K562 (cell line): ENCODE results near the gene SLC1A4. TPM values are rescaled to one million over a fixed set of nuclear protein-coding genes. Genes with fewer than 3 reads are reported as not detected.

Experiments
- ATAC-seq: fragments of 200-7000 bp; cut with Tn5 transposase; 3 replicates; pipeline ENCODE4 v1.9.1; 2020; ENCODE audit warnings: moderate library complexity
- BruUV-seq: library from RNA; stranded (reverse); fragments of 400-500 nt; replicated peaks from 2 replicates; lab custom pipeline; 2021; lab: Mats Ljungman, UMichigan
- CTCF ChIA-PET: fragments of 300-600 bp; formaldehyde crosslinking; extraction: SDS; loops from one replicate; lab custom pipeline; 2021; ENCODE audit warnings: low intra/inter-chr PET ratio; lab: Yijun Ruan, JAX
- POLR2A ChIA-PET: fragments of 300-600, 350-650 bp; sonication (Branson Sonifier 250); formaldehyde crosslinking; extraction: SDS; loops from one replicate; lab custom pipeline; 2021; ENCODE audit warnings: antibody characterized with exemption, inconsistent platforms; lab: Yijun Ruan, JAX
- DNase-seq, 4 experiments: peaks; one replicate each; pipeline versions ENCODE4 v3.0.0 to v3.0.0-alpha.2; 2011 to 2018; ENCODE audit warnings: low spot score in 3 of 4, mixed read lengths in 3 of 4; ENCODE audit errors: extremely low read depth in 1 of 4
- FAIRE-seq: peaks from 2 replicates; lab custom pipeline; 2011; peaks lifted over from hg19 to GRCh38; lab: Jason Lieb, UNC
- H2AFZ ChIP-seq: 2 replicates; pipeline ENCODE4 v1.6.0; 2011; ENCODE audit warnings: low read depth, low read length, control low read depth, inconsistent platforms
- H3K27ac ChIP-seq: fragments of 200-600 bp; 3 replicates; pipeline ENCODE4 v1.8.0; 2011; ENCODE audit warnings: low read depth, mild to moderate bottlenecking, control low read depth, inconsistent platforms, low read length, moderate library complexity, mixed read lengths; ENCODE audit errors: extremely low read depth
- H3K27me3 ChIP-seq, 2 experiments: fragments of 300-600 bp in 1 of 2; 2 replicates in 1 of 2; 3 replicates in 1 of 2; pipeline versions ENCODE4 v1.6.0 to v1.8.0; 2011; ENCODE audit warnings: inconsistent platforms in 2 of 2, low read length in 2 of 2, mild to moderate bottlenecking in 1 of 2, mixed read lengths in 1 of 2, moderate library complexity in 1 of 2; ENCODE audit not compliant: control insufficient read depth in 2 of 2, insufficient read depth in 2 of 2
- H3K36me3 ChIP-seq: fragments of 300-600 bp; 3 replicates; pipeline ENCODE4 v1.8.0; 2011; ENCODE audit warnings: mild to moderate bottlenecking, low read length, inconsistent platforms; ENCODE audit not compliant: control insufficient read depth, insufficient read depth
- H3K4me1 ChIP-seq, 2 experiments: fragments of 200-600 bp in 1 of 2; replicated peaks in 1 of 2; 2 replicates in 1 of 2; 3 replicates in 1 of 2; pipeline versions ENCODE4 v1.5.1 to v1.8.0; 2011; ENCODE audit warnings: inconsistent platforms in 2 of 2, low read length in 2 of 2, mild to moderate bottlenecking in 1 of 2, mixed read lengths in 1 of 2, moderate library complexity in 1 of 2; ENCODE audit not compliant: control insufficient read depth in 2 of 2, insufficient read depth in 2 of 2
- H3K4me2 ChIP-seq: 2 replicates; pipeline ENCODE4 v1.6.1; 2011; ENCODE audit warnings: low read length, control low read depth, inconsistent platforms, mixed read lengths; ENCODE audit not compliant: insufficient read depth
- H3K4me3 ChIP-seq: fragments of 200-600 bp; sonication (generic), shearing (Covaris generic); 2 replicates; pipeline ENCODE4 v1.5.1; 2016; ENCODE audit warnings: control low read depth, inconsistent platforms
- H3K79me2 ChIP-seq: fragments of 200-600 bp; 3 replicates; pipeline ENCODE4 v1.8.0; 2011; ENCODE audit warnings: low read length, inconsistent platforms; ENCODE audit not compliant: control insufficient read depth, insufficient read depth
- H3K9ac ChIP-seq, 2 experiments: 2 replicates each; pipeline versions ENCODE4 v1.6.0 to v1.6.1; 2011; ENCODE audit warnings: low read depth in 2 of 2, low read length in 2 of 2, control low read depth in 1 of 2, inconsistent platforms in 1 of 2, mild to moderate bottlenecking in 1 of 2, mixed read lengths in 1 of 2; ENCODE audit not compliant: insufficient read depth in 1 of 2
- H3K9me1 ChIP-seq: one replicate; pipeline ENCODE4 v1.6.0; 2011; ENCODE audit warnings: inconsistent platforms, mild to moderate bottlenecking, low read length, moderate library complexity; ENCODE audit not compliant: control insufficient read depth, insufficient read depth
- H3K9me3 ChIP-seq: replicated peaks from 2 replicates; pipeline ENCODE4 v1.5.1; 2011; ENCODE audit warnings: low read depth, low read length, inconsistent platforms; ENCODE audit not compliant: control insufficient read depth, insufficient read depth
- H4K20me1 ChIP-seq: replicated peaks from 2 replicates; pipeline ENCODE4 v1.6.1; 2011; ENCODE audit warnings: low read length, inconsistent platforms, mixed read lengths; ENCODE audit not compliant: control insufficient read depth, insufficient read depth
- EHMT2 ChIP-seq: fragments of 450-650 bp; IDR thresholded peaks from 2 replicates; pipeline ENCODE4 v1.6.1; 2018; ENCODE audit warnings: antibody characterized with exemption
- FOXA1 ChIP-seq: fragments of 450-650 bp; IDR thresholded peaks from 2 replicates; pipeline ENCODE4 v1.6.1; 2016; ENCODE audit warnings: mild to moderate bottlenecking, borderline replicate concordance
- JUND ChIP-seq, 2 experiments: IDR thresholded peaks; 2 replicates in 1 of 2; 3 replicates in 1 of 2; pipeline ENCODE4 v1.6.1; 2011; ENCODE audit warnings: borderline replicate concordance in 2 of 2, low read depth in 2 of 2, low read length in 2 of 2, improper control_type of control experiment in 1 of 2, missing biosample characterization in 1 of 2, missing genetic modification characterization in 1 of 2, missing genetic modification reagents in 1 of 2
- KAT2B ChIP-seq: IDR thresholded peaks from one replicate; pipeline ENCODE4 v1.6.1; 2012; ENCODE audit warnings: low read depth, mild to moderate bottlenecking, control low read depth, inconsistent platforms, low read length, moderate library complexity
- KLF6 ChIP-seq: fragments of 250-450 bp; sonication (Bioruptor Pico); IDR thresholded peaks from 2 replicates; pipeline ENCODE4 v1.4.0; 2020; ENCODE audit warnings: mild to moderate bottlenecking, moderate library complexity, borderline replicate concordance
- MTA3 ChIP-seq: fragments of 450-650 bp; formaldehyde crosslinking; IDR thresholded peaks from 2 replicates; pipeline ENCODE4 v1.6.1; 2017; ENCODE audit warnings: mild to moderate bottlenecking, borderline replicate concordance
- PTRF ChIP-seq: fragments of 450-650 bp; IDR thresholded peaks from 2 replicates; pipeline ENCODE4 v1.6.1; 2016; ENCODE audit warnings: mild to moderate bottlenecking, missing genetic modification characterization, missing compliant biosample characterization
- RAD51 ChIP-seq: fragments of 450-650 bp; IDR thresholded peaks from 2 replicates; pipeline ENCODE4 v1.7.1; 2016; ENCODE audit warnings: low read depth, mild to moderate bottlenecking, borderline replicate concordance
- RFX5 ChIP-seq: IDR thresholded peaks from 2 replicates; pipeline ENCODE4 v1.6.1; 2011; ENCODE audit warnings: low read depth, mild to moderate bottlenecking, improper control_type of control experiment, low read length
- SAFB2 ChIP-seq: fragments of 200-400 bp; formaldehyde crosslinking; IDR thresholded peaks from 2 replicates; pipeline ENCODE4 v1.6.1; 2018; ENCODE audit warnings: borderline replicate concordance, low read length, low read depth, moderate library complexity; ENCODE audit not compliant: severe bottlenecking
- TEAD1 ChIP-seq, 2 experiments: fragments of 450-650 bp in 1 of 2; sonication (generic) in 1 of 2; formaldehyde crosslinking; IDR thresholded peaks; 2 replicates each; pipeline versions ENCODE4 v1.4.0 to v1.8.0; 2020 to 2022; ENCODE audit warnings: mild to moderate bottlenecking in 2 of 2, missing genetic modification reagents in 1 of 2
- XRCC4 ChIP-seq: IDR thresholded peaks from one replicate; pipeline ENCODE4 v1.6.1; 2011; ENCODE audit not compliant: insufficient read depth, insufficient read length; ENCODE audit errors: extremely low read depth
- ZNF23 ChIP-seq: fragments of 250-450 bp; sonication (Bioruptor Pico); IDR thresholded peaks from 2 replicates; pipeline ENCODE4 v1.4.0; 2020; ENCODE audit warnings: mild to moderate bottlenecking
- ZNF311 ChIP-seq: fragments of 250-450 bp; sonication (Bioruptor Pico); IDR thresholded peaks from 2 replicates; pipeline ENCODE4 v1.4.0; 2020; ENCODE audit warnings: mild to moderate bottlenecking, moderate library complexity
- ZNF589 ChIP-seq: fragments of 200-800 bp; sonication (Bioruptor generic); IDR thresholded peaks from 2 replicates; pipeline ENCODE4 v1.6.1; 2016; ENCODE audit warnings: low read depth, missing genetic modification characterization, missing compliant biosample characterization
- ZNF785 ChIP-seq: fragments of 250-450 bp; sonication (Bioruptor Pico); IDR thresholded peaks from 2 replicates; pipeline ENCODE4 v1.4.0; 2020; ENCODE audit warnings: mild to moderate bottlenecking
- WGBS: fragments of 100-300 bp; shearing (Covaris generic); methylation state at CpG from one replicate; pipeline ENCODE4 v1.1.6; 2016; ENCODE audit warnings: low coverage, mixed read lengths; ENCODE audit not compliant: insufficient coverage; ENCODE audit errors: missing lambda C conversion rate; 5-methylcytosine and 5-hydroxymethylcytosine counted together
- in situ Hi-C: fragments of 300-500 bp; cut with MboI; formaldehyde crosslinking; loops from 4 replicates; pipeline ENCODE4 v1.15.0; 2018; ENCODE audit warnings: inconsistent platforms, mixed read lengths
- intact Hi-C: fragments of 100-400 bp; cut with micrococcal nuclease; formaldehyde crosslinking; loops from 2 replicates; pipeline ENCODE4 v1.14.2; 2022
- polyA plus RNA-seq, 8 experiments: library from polyadenylated mRNA; depleted of rRNA in 4 of 8; stranded (reverse) in 5 of 8; unstranded in 3 of 8; fragments of >200 nt; fragmentation: Nextera tagmentation in 2 of 8; fragmentation: Illumina TruSeq in 1 of 8; extraction: Ambion mirVana in 2 of 8; extraction: Trizol in 1 of 8; gene quantifications; 2 replicates each; pipeline versions ENCODE4 v1.2.1 to v1.2.3, GENCODE V29; 2011 to 2014; ENCODE audit warnings: inconsistent platforms in 1 of 8, missing spikeins in 1 of 8
- total RNA-seq, 7 experiments: library from RNA; depleted of rRNA in 6 of 7; stranded (reverse); fragments of >200 nt in 6 of 7; fragmentation: Illumina TruSeq in 2 of 7; extraction: Trizol in 2 of 7; gene quantifications; 2 replicates each; pipeline versions ENCODE4 v1.2.1 to v1.2.3, GENCODE V29; 2011 to 2021; ENCODE audit warnings: low replicate concordance in 1 of 7
- TF ChIP-seq, protein P1 (sequence below): fragments of 150-350 bp; IDR thresholded peaks from 2 replicates; pipeline ENCODE4 v1.6.1; 2014; ENCODE audit warnings: low read depth, mild to moderate bottlenecking, low read length, borderline replicate concordance
- TF ChIP-seq, protein P2 (sequence below): fragments of 450-650 bp; IDR thresholded peaks from 2 replicates; pipeline ENCODE4 v1.6.1; 2016; ENCODE audit warnings: low read depth, mild to moderate bottlenecking, moderate library complexity

Gene SLC1A4
- total and polyA plus RNA-seq, 9 of the 15 experiments (the other 6 are each of a cell fraction or from before 2014, with no cell fraction given): 4.4 to 24.0 (median 10.9) TPM

DNA sequence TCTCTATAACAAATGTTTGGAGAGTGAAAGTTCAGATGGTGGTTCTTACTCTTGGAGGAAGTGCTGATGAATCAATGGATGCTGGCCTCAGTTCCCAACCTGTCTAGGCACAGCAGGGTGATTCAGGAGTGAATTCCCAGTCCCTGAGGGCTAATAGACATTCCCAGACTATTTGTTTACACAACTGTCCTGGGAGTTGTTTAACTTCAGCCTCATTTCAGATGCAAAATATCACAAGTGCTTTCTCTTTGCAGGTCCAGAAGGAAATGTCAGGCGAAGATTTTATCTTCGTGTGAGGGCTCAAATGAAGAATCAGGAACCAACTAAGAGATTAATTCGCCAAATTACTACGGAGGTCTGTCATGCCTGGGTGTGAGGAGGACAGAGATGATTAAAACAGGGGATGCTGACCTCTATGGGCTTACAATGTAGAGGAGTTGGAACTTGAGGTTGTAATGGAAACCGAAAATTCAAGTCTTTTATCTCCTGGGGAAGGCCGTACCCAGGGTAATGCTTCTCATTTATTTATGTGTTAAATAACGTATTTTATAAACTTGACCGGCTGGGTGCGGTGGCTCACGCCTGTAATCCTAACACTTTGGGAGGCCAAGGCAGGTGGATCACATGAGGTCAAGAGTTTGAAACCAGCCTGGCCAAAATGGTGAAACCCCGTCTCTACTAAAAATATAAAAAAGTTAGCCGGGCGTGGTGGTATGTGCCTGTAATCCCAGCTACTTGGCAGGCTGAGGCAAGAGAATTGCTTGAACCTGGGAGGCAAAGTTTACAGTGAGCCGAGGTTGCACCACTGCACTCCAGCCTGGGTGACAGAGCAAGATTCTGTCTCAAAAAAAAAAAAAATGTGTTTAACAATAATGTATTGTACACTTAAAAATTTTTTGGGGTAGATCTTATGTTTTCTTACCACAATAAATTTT, 38.7 kb upstream of the SLC1A4 start:
- peaks cover 19 to 23% of the 10 kb centered on the region in 2 experiments for H3K27me3 ChIP-seq
- no peaks in the 10 kb centered on the region for H3K36me3 ChIP-seq
- no peak overlapping the region for H3K27ac ChIP-seq
- no peaks in the 10 kb centered on the region for H3K79me2 ChIP-seq
- H3K9me3 ChIP-seq: peaks cover 2% of the 10 kb centered on the region
- ChIA-PET CTCF (interaction anchor here (0.6 kb wide), 1 partner anchor 838 kb away, joined by 3 read pairs; no protein-coding TSS in a partner anchor), POLR2A (interaction anchor here (0.7 kb wide), 1 partner anchor 31 kb away, joined by 3 read pairs; no protein-coding TSS in a partner anchor)
- no peak for DNase-seq
- H3K9ac ChIP-seq: no peak overlapping the region
- in situ Hi-C loops (no loop called here), intact Hi-C loops (no loop called here)
- H4K20me1 ChIP-seq: no peaks in the 10 kb centered on the region
- no peak overlapping the region for H2AFZ ChIP-seq
- FAIRE-seq: no peak
- H3K4me2 ChIP-seq: no peak overlapping the region
- ATAC-seq: no peak
- no peaks in the 10 kb centered on the region for H3K9me1 ChIP-seq
- TF ChIP-seq, protein P1, sequence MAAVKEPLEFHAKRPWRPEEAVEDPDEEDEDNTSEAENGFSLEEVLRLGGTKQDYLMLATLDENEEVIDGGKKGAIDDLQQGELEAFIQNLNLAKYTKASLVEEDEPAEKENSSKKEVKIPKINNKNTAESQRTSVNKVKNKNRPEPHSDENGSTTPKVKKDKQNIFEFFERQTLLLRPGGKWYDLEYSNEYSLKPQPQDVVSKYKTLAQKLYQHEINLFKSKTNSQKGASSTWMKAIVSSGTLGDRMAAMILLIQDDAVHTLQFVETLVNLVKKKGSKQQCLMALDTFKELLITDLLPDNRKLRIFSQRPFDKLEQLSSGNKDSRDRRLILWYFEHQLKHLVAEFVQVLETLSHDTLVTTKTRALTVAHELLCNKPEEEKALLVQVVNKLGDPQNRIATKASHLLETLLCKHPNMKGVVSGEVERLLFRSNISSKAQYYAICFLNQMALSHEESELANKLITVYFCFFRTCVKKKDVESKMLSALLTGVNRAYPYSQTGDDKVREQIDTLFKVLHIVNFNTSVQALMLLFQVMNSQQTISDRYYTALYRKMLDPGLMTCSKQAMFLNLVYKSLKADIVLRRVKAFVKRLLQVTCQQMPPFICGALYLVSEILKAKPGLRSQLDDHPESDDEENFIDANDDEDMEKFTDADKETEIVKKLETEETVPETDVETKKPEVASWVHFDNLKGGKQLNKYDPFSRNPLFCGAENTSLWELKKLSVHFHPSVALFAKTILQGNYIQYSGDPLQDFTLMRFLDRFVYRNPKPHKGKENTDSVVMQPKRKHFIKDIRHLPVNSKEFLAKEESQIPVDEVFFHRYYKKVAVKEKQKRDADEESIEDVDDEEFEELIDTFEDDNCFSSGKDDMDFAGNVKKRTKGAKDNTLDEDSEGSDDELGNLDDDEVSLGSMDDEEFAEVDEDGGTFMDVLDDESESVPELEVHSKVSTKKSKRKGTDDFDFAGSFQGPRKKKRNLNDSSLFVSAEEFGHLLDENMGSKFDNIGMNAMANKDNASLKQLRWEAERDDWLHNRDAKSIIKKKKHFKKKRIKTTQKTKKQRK: no peak
- TF ChIP-seq KAT2B: no peak
- no peak for TF ChIP-seq ZNF785
- no peak for TF ChIP-seq EHMT2
- TF ChIP-seq ZNF589 (CRISPR knock-in tag): no peak
- TF ChIP-seq XRCC4: no peak
- TF ChIP-seq KLF6 (CRISPR knock-in tag): no peak
- TF ChIP-seq ZNF23 (CRISPR knock-in tag): no peak
- no peak for TF ChIP-seq ZNF311 (CRISPR knock-in tag)
- no peak for TF ChIP-seq RAD51
- TF ChIP-seq SAFB2: no peak
- TF ChIP-seq JUND (IDR thresholded peaks at IDR 0.05; ENCODE audit: borderline replicate concordance, low read depth, low read length): no peak
- TF ChIP-seq JUND (tag; IDR thresholded peaks at IDR 0.05; ENCODE audit: borderline replicate concordance, low read depth, low read length): no peak
- no peak for TF ChIP-seq MTA3
- TF ChIP-seq, protein P2, sequence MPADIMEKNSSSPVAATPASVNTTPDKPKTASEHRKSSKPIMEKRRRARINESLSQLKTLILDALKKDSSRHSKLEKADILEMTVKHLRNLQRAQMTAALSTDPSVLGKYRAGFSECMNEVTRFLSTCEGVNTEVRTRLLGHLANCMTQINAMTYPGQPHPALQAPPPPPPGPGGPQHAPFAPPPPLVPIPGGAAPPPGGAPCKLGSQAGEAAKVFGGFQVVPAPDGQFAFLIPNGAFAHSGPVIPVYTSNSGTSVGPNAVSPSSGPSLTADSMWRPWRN: no peak
- no peak for TF ChIP-seq RFX5
- no peak for TF ChIP-seq FOXA1
- TF ChIP-seq PTRF (tag): no peak
- no peak for TF ChIP-seq TEAD1 (CRISPR knock-in tag; IDR thresholded peaks at IDR 0.05)
- 0 out of 5 replicates have a peak, but pooled peaks cover 0 to 6% of the 10 kb centered on the region in 2 experiments for H3K4me1 ChIP-seq
- no peak overlapping the region for H3K4me3 ChIP-seq
- WGBS: 16% methylated on average over 14 of the region's 14 CpGs
- BruUV-seq: no TSS peak
